ENCODE data around the gene ICAM5.
A peak's percentile ranks its signal among the peaks of the same experiment; 100 is the strongest.
"Not testable (repeated sequence)": the region's sequence is repeated elsewhere in the genome, so short reads cannot be mapped to it uniquely, and the experiment has no call there.

The ICAM5 gene

DNA sequence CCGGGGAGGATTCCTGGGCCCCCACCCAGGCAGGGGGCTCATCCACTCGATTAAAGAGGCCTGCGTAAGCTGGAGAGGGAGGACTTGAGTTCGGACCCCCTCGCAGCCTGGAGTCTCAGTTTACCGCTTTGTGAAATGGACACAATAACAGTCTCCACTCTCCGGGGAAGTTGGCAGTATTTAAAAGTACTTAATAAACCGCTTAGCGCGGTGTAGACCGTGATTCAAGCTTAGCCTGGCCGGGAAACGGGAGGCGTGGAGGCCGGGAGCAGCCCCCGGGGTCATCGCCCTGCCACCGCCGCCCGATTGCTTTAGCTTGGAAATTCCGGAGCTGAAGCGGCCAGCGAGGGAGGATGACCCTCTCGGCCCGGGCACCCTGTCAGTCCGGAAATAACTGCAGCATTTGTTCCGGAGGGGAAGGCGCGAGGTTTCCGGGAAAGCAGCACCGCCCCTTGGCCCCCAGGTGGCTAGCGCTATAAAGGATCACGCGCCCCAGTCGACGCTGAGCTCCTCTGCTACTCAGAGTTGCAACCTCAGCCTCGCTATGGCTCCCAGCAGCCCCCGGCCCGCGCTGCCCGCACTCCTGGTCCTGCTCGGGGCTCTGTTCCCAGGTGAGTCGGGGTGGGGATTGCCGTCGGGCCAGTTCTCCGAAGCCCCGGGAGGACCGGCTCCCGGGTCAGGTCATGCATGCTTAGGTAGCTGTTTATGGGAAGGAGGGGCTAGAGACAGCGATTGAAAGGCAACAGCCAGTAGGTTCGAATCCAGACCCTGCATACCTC lies 18.9 kb upstream of the ICAM5 start, which contains the start of gene ICAM1:
Gene ICAM1 (plus strand): TSS at position 505 of the 779 bp plus-strand sequence. CDS start 40 bp downstream, at position 545.
- peak; percentile 72 for DNase-seq (ENCODE audit: low spot score)

GRCh38 chr19:10271543-10272086 lies 18.1 kb upstream of the ICAM5 start:
- peak; percentile 44 for DNase-seq (ENCODE audit: low spot score)

DNA sequence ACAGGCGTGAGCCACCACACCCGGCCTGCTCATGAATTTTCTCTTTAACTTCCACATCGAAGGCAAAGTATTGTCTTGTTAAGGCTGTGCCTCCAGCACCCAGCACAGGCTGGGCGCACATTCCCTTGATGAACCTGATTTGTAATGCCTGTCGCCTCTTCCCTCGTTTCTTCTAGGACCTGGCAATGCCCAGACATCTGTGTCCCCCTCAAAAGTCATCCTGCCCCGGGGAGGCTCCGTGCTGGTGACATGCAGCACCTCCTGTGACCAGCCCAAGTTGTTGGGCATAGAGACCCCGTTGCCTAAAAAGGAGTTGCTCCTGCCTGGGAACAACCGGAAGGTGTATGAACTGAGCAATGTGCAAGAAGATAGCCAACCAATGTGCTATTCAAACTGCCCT lies 15.2 kb upstream of the ICAM5 start:
- DNase-seq (ENCODE audit: low spot score), result no peak

- no peak for DNase-seq (ENCODE audit: low spot score)
Measured at GRCh38 chr19:10277795-10278589, 11.8 kb upstream of the ICAM5 start.

- DNase-seq (ENCODE audit: low spot score), result no peak
Measured at GRCh38 chr19:10278935-10279334, 10.8 kb upstream of the ICAM5 start.

DNA sequence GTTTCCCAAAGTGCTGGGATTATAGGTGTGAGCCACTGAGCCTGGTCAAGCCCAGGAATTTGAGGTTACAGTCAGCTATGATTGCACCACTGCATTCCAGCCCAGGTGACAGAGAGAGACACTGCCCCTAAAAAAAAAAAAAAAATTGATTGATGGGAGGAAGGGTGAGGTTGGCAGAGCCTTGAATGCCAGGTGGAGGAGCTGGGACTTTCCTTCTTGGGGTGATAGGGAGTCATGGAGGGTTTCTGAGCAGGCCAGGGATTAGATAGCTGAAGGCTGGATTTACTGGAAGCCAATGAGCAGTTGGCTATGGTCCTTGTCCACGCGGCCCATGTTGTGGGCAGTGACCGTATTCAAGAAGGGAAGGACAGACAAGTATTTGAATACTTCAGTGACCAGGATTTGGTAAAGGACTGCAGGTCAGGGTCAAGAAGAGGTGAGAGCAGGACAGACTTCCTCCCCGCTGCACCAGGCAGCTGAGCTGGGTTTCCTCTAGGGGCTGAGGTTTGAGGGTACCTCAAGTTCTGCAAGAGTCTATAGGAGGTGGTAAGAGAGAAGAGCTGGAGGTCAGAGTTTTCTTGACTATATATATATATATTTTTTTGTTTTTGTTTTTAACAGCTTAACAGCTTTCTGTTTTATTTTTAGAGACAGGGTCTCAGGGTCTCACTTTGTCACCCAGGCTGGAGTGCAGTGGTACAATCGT lies 9.9 kb upstream of the ICAM5 start:
- DNase-seq (ENCODE audit: low spot score), result no peak

GRCh38 chr19:10282043-10282442 lies 7.7 kb upstream of the ICAM5 start:
- not testable (repeated sequence) for DNase-seq (ENCODE audit: low spot score)

DNA sequence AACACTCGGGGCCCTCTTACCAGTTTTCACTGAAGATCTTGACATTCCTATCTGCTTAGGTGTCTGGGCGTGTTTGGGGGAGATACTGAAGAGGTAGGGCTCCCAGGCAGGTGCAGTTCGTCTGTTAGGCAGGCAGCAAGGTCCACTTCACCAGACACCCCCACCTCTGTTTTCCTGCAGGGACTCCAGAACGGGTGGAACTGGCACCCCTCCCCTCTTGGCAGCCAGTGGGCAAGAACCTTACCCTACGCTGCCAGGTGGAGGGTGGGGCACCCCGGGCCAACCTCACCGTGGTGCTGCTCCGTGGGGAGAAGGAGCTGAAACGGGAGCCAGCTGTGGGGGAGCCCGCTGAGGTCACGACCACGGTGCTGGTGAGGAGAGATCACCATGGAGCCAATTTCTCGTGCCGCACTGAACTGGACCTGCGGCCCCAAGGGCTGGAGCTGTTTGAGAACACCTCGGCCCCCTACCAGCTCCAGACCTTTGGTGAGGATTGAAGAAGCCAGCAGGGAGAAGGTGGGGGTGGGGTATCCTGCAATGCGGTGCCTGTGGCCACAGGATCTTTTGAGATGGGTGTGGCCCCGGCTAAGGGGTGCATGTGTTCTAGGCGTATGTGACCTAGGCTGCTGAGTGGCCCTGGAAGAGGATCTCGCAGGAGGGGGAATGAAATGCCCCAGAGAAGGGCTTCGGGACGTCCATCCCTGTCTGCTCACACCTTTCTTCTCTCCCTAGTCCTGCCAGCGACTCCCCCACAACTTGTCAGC lies 6.3 kb upstream of the ICAM5 start:
- DNase-seq (ENCODE audit: low spot score), result no peak

DNA sequence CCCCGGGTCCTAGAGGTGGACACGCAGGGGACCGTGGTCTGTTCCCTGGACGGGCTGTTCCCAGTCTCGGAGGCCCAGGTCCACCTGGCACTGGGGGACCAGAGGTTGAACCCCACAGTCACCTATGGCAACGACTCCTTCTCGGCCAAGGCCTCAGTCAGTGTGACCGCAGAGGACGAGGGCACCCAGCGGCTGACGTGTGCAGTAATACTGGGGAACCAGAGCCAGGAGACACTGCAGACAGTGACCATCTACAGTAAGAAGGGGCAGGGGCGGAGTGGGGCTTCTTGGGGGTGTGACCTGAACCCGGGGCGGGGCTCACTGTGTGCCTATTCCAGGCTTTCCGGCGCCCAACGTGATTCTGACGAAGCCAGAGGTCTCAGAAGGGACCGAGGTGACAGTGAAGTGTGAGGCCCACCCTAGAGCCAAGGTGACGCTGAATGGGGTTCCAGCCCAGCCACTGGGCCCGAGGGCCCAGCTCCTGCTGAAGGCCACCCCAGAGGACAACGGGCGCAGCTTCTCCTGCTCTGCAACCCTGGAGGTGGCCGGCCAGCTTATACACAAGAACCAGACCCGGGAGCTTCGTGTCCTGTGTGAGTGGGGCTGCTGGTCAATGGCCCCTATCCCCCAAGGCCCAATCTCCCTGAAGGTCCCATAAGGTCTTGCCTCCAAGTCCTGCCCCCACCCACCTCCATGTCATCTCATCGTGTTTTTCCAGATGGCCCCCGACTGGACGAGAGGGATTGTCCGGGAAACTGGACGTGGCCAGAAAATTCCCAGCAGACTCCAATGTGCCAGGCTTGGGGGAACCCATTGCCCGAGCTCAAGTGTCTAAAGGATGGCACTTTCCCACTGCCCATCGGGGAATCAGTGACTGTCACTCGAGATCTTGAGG lies 5.4 kb upstream of the ICAM5 start:
- DNase-seq (ENCODE audit: low spot score), result no peak

DNA sequence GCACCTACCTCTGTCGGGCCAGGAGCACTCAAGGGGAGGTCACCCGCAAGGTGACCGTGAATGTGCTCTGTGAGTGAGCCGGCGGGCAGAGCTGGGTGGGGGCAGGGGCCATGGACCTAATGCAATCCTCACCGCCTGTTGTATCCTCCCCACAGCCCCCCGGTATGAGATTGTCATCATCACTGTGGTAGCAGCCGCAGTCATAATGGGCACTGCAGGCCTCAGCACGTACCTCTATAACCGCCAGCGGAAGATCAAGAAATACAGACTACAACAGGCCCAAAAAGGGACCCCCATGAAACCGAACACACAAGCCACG lies 4.8 kb upstream of the ICAM5 start:
- DNase-seq (ENCODE audit: low spot score), result no peak

DNA sequence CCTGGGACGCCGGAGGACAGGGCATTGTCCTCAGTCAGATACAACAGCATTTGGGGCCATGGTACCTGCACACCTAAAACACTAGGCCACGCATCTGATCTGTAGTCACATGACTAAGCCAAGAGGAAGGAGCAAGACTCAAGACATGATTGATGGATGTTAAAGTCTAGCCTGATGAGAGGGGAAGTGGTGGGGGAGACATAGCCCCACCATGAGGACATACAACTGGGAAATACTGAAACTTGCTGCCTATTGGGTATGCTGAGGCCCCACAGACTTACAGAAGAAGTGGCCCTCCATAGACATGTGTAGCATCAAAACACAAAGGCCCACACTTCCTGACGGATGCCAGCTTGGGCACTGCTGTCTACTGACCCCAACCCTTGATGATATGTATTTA lies 4.4 kb upstream of the ICAM5 start:
- DNase-seq (ENCODE audit: low spot score), result no peak

GRCh38 chr19:10286803-10287737 lies 2.7 kb upstream of the ICAM5 start, which contains the start of gene ICAM4:
ICAM4 (plus strand) TSS chr19:10286955; CDS start chr19:10287013, 58 bp downstream.
- no peak for DNase-seq (ENCODE audit: low spot score)

DNA sequence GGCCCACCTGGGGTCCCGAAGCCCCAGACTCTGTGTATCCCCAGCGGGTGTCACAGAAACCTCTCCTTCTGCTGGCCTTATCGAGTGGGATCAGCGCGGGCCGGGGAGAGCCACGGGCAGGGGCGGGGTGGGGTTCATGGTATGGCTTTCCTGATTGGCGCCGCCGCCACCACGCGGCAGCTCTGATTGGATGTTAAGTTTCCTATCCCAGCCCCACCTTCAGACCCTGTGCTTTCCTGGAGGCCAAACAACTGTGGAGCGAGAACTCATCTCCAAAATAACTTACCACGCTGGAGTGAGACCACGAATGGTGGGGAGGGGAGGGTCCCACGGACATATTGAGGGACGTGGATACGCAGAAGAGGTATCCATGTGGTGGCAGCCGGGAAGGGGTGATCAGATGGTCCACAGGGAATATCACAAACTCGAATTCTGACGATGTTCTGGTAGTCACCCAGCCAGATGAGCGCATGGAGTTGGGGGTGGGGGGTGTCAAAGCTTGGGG lies 1.0 kb upstream of the ICAM5 start:
- no peak for DNase-seq (ENCODE audit: low spot score)

DNA sequence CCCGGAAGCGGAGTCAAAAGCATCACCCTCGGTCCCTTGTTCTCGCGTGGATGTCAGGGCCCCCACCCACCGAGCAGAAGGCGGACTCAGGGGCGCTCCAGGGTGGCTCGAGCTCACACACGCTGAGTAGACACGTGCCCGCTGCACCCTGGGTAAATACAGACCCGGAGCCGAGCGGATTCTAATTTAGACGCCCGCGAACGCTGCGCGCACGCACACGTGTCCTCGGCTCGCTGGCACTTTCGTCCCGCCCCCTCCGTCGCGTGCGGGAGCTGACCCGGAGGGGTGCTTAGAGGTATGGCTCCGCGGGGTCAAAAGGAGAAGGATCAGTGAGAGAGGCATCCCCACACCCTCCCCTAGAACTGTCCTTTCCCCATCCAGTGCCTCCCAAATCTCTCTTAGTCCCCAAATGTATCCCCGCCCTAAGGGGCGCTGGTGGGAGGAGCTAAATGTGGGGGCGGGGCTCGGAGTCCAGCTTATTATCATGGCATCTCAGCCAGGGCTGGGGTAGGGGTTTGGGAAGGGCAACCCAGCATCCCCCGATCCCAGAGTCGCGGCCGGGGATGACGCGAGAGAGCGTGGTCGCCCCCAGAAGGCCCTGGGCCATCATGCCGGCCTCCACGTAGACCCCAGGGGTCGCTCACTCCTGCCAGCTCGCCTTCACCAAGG lies 451 bp upstream of the ICAM5 start:
- peak; percentile 34 for DNase-seq (ENCODE audit: low spot score)

- DNase-seq (ENCODE audit: low spot score), result no peak
Measured at GRCh38 chr19:10290357-10290875, 664 bp downstream of the ICAM5 start.

DNA sequence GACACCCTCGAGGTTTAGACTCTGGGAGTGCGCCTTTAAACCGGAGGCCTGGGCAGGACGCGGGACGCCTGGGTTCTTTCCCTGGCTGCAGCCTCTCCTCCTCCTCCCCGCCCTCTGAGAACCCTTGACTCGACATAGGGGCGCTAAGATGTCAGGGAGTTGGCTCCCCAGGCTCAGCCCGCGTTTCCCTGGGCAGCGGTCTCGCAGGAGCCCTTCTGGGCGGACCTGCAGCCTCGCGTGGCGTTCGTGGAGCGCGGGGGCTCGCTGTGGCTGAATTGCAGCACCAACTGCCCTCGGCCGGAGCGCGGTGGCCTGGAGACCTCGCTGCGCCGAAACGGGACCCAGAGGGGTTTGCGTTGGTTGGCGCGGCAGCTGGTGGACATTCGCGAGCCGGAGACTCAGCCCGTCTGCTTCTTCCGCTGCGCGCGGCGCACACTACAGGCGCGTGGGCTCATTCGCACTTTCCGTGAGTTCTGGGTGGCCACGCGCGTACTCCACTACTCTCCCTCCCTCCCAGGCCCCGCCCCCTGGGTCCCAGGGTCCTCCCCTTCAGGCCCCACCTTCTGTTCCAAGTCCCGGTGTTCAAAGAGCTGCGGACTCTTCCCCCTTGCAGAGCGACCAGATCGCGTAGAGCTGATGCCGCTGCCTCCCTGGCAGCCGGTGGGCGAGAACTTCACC lies 1.3 kb downstream of the ICAM5 start:
- DNase-seq (ENCODE audit: low spot score), result peak; percentile 37

DNA sequence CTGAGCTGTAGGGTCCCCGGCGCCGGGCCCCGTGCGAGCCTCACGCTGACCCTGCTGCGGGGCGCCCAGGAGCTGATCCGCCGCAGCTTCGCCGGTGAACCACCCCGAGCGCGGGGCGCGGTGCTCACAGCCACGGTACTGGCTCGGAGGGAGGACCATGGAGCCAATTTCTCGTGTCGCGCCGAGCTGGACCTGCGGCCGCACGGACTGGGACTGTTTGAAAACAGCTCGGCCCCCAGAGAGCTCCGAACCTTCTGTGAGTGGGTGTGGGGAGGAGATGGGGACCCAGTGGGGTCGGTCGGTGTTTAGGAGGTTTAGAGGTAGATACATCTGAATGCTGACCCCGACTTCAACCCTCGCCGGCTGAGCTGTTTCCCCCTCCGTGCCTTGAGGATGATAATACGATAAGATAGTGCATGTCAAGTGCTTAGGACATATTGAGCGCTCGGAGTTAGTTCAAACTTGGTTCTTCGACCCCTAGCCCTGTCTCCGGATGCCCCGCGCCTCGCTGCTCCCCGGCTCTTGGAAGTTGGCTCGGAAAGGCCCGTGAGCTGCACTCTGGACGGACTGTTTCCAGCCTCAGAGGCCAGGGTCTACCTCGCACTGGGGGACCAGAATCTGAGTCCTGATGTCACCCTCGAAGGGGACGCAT lies 1.9 kb downstream of the ICAM5 start:
- DNase-seq (ENCODE audit: low spot score), result no peak
